DMS 273 treated with DMSO at 0.1 percent for 48 hours (cell line): ENCODE data around the gene ZNF503.

ENCODE experiments used
- DNase-seq: peaks from one replicate; lab custom pipeline; 2025; lab: John Stamatoyannopoulos, UW

Gene ZNF503

GRCh38 chr10:75401569-75402485, at the start of gene ZNF503:
Gene ZNF503 (minus strand): TSS chr10:75401764. CDS start chr10:75401419, 345 bp downstream.
- peak; percentile 86 for DNase-seq

- DNase-seq, result no peak
Observed at GRCh38 chr10:75450644-75451640, 49.4 kb upstream of the ZNF503 start.

GRCh38 chr10:75450075-75450445, 48.5 kb upstream of the ZNF503 start:
- DNase-seq, result no peak

- no peak for DNase-seq
Observed at GRCh38 chr10:75449382-75450074, 48.0 kb upstream of the ZNF503 start.

- DNase-seq, result no peak
Observed at GRCh38 chr10:75448166-75448565, 46.6 kb upstream of the ZNF503 start.

GRCh38 chr10:75446508-75446907, 44.9 kb upstream of the ZNF503 start:
- DNase-seq, result no peak

GRCh38 chr10:75444781-75445386, 43.3 kb upstream of the ZNF503 start:
- DNase-seq, result no peak

GRCh38 chr10:75443362-75443761, 41.8 kb upstream of the ZNF503 start:
- DNase-seq, result no peak

GRCh38 chr10:75441682-75442081, 40.1 kb upstream of the ZNF503 start:
- DNase-seq, result no peak

GRCh38 chr10:75441196-75441595, 39.6 kb upstream of the ZNF503 start:
- DNase-seq, result no peak

- DNase-seq, result no peak
Observed at GRCh38 chr10:75440271-75440793, 38.8 kb upstream of the ZNF503 start.

GRCh38 chr10:75439811-75440210, 38.2 kb upstream of the ZNF503 start:
- no peak for DNase-seq

GRCh38 chr10:75438275-75438674, 36.7 kb upstream of the ZNF503 start:
- no peak for DNase-seq

- DNase-seq, result no peak
Observed at GRCh38 chr10:75437693-75438092, 36.1 kb upstream of the ZNF503 start.

GRCh38 chr10:75436896-75437295, 35.3 kb upstream of the ZNF503 start:
- no peak for DNase-seq

GRCh38 chr10:75435291-75435690, 33.7 kb upstream of the ZNF503 start:
- DNase-seq, result no peak

- DNase-seq, result no peak
Observed at GRCh38 chr10:75434291-75434690, 32.7 kb upstream of the ZNF503 start.

- DNase-seq, result no peak
Observed at GRCh38 chr10:75433216-75433615, 31.7 kb upstream of the ZNF503 start.

GRCh38 chr10:75432763-75433162, 31.2 kb upstream of the ZNF503 start:
- no peak for DNase-seq

GRCh38 chr10:75432176-75432575, 30.6 kb upstream of the ZNF503 start:
- DNase-seq, result no peak
